NOMO-1 treated with dmso at 0.1 percent for 144 hours (cell line): ENCODE data around the gene IKBKE.

Experiments used
- DNase-seq: peaks from one replicate; lab custom pipeline; 2025; ENCODE audit not compliant: unreplicated experiment; lab: John Stamatoyannopoulos, UW

The IKBKE gene

DNA sequence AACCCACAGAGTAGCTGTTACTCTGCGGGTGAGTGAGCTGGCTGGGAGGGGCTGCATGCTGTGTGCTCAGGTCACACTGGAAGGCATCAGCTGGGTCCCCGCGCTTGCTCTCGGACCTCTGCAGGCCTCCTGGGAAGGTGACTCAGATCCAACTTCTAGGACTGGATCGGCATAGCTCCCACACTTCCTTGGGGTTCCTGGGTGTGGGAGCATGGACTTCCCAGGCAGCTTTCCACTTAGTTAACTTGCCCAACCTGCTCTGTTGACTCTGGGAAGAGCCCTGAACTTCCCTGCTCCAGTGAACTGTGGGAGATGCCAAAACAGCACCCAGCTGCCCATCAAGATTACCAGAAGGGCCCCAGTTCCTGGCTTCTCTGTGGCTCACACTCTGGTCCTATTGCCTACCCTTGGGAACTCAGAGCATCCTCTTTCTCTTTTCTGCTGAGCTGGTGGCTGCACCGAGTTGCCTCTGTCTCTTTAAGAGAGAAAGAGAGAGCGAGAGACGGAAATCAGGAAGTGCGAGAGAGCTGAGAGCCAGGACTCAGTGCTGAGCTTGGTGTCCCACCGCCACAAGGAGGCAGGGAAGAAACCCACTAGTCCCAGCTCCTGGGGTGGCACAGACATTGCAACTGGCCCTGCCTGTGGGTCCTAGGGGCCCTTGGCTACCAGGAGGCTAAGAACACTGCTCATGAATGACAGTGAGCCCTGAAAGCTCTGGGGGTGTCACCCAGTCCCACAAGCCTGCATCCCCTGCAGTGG, at the start of gene IKBKE:
TSS of gene IKBKE (plus strand) at position 544 of the 759 bp plus-strand sequence. CDS start 2,752 bp downstream, outside the sequence.
- peak; percentile 85 for DNase-seq

DNA sequence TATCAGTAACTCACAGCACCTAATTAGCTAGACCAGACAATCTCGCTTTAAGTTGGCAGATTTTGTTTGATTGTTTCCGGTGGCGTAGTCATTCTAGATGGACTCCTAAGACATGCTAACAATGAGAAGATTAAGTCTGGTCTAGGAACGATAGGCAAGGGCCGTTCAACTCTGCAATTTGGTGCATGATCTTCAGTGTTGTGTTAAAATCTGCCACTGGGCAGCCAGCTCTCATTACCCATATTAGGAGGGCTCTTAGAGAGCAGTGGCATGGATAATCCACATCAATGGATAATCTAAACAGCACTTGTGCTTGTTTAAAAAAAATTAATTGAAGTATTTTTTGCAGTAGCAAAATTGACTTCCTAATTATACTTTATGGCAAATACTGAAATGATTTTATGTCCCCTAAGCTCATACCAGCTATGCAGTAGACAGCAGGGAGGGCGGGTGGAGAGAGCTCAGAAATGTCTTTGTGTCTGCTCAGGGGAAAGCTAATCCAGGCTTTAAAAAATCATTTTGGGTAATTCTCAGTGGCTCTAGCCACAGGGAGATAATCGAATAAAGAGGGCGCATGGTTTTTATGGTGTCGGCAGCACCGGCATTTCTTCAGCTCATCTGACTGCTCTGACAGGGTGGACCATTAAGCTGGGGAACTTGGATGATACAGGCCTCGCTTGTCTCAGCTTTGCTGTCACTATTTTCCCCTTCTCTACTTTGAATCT, 48.5 kb upstream of the IKBKE start:
- DNase-seq, result no peak

DNA sequence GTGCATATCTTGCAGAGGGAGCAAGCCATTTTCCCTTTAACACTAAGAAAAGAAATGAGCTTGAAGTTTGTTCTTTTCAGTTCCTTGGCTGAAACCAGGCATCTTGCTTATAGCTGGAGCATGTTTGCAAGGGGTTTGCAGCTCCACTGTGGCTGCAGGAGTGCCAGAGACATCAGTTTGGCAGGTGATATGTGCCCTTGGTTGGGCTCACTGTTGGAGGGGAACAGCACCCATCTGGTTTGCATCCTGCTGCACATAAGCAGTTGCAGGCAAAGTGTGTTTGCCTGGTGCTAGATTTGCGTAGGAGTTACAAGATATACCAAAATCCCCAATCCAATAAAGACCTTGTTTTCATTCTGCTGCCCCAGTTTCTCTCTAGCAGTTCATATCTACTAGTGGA, 47.8 kb upstream of the IKBKE start:
- no peak for DNase-seq

DNA sequence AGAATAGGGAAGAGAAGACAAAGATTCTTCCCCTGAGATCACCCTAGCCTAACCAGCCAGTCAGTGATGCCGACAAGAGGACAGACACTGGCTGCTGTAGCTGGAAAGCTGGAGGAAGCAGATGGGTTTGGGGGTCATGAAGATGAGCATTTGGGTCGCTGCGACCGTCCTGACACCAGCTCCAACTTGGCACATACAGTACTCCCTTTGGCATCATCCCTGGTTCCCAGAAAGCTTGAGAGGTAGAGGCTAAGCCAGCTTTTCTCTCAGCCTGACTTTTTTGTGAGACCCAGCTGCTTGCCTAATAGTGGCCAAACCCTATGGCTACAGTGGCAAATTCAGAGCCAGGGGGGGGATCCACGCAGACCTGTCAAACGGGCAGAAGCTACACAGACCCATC, 43.0 kb upstream of the IKBKE start:
- DNase-seq, result no peak

DNA sequence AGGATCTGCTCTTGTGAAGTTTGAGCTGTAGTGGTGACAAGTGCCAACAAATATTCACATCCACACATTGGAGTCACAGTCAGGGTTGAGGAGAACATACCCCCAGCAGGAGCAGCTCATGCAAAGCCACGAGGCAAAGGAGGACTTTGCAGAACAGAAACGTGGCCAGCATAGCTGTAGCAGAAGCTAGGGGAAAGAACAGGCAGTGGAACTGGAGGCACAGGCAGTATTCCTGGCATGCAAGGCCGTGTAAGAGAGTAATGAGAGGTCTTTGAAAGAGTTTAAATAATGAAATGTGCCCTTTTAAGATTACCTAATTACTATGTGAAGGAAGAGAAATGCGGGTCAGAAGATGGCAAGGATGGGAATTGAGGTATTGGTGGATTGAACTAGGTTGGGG, 40.9 kb upstream of the IKBKE start:
- DNase-seq, result no peak

DNA sequence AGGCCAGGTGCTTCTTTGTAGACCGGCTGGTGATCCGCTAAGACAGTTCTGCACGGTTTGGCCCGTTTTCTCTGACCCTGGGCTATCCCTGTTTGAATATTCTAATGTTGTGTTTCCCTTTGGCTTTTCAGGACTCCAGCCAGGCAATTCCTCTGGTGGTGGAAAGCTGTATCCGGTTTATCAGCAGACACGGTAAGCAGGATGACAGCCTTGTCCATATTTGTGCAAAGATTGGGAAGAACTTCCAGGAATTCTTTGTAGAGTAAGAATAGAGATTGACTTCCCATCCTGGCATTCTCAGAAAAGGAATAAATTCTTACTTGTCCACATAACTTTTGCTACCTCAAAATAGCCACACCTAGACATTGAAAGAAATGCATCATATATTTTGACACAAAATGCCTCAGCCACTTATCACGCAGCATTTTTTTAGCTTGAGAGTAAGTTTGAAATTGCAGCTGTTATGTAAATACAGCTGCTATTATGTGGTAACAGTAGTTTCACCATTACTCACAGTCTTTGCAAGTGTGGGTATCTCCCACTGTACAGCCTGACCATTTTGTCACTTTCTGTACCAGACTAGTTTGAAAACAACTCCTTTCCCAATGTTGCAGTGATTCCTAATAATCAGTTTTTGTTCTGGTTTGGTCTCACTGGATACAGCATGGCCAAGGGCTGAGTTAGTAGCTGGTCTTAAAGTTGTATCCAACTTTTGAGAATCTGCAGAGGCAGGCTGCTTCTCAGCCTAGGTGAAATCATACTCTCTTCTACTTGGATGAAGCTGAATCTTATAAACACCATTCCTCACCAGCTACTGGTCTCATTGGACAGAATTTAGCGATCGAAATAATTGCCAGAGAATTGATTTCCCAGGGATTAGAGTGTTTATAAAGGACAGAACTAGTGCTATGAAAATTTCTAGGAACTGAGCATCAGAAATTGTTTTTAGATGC, 40.0 kb upstream of the IKBKE start:
- no peak for DNase-seq

DNA sequence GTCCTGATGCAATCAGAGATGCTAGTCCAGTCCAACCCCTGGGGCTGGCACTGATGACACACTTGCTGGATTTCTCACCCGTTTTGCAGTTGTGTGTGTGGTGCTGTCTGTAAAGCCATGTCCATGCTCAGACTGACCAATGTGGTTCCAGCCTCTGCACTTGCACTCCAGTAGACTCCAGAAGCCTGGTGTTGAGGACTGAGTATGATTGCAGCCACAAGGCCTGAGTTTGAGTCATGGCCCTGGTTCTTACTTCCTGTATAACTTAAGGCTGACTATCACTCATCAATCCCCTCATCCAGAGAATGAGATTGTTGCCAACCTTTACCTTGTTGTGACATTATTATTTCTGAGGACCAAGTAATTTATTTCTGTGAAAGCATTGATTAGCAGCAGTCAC, 34.8 kb upstream of the IKBKE start:
- no peak for DNase-seq

DNA sequence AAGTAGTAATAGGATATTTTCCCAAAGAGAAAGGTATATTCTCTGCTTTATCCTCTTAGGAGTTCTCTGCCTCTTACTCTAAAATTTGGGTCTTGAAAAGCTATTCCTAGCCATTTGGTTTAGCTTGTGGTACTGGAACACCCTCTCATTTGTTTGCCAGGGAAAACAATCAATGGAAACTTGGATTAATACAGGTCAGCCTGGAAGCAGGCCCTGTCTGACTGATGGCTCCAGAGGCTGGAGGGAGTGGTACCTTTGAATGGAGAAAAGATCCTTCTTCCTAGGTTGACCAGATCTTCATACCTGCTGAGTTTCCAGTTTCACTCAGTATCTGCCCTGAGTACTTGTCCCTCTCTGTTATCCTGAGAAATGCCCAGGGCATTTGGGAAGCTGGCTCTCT, 31.7 kb upstream of the IKBKE start:
- DNase-seq, result no peak

DNA sequence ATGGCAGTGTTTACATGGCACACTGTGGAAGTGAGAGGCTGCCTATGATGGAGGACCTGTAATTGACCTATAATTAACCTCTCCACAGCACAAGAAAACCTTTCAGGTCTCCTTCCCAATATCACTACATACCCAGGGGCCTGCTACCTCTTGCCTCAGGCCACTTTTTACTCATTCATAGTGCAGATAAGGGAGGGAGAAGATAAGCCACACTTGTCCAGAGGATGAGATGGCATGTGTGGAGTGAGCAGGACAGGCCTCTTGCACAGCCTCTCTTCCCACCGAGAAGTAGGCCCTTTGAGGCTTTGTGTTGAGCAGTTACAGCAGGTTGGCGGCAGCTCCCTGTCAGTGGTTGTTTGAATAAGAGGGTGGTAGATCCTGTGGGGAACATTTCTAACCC, 31.1 kb upstream of the IKBKE start:
- no peak for DNase-seq

DNA sequence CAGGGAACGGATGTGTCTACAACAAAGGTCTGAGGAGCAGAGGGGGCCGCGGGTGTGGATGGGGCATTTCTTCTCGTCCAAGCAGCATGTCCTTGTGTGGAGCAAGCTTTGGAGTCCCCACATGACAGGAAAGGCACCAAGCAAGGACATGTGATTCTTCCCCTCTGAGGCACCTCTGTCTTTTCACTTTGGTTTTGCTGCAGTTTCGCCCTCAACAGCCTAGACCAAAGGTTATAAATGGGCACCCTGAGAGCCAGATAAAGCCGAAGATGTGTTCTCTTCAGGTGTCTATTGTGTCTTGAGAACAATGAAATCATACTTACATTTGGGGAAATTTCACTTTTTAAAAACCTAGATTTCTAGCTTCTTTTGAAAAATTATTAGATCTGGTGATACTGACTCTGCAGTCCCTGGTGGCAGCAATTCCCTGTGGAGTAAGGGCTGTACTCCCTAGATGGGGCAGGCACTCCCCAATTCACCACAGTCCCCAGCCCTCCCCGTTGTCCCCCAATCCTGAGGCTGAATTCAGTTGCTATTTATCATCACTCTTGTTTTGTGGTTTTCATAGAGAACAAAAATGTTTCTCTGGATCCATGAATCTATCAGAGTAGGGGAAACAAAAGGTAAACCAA, 28.8 kb upstream of the IKBKE start:
- no peak for DNase-seq

DNA sequence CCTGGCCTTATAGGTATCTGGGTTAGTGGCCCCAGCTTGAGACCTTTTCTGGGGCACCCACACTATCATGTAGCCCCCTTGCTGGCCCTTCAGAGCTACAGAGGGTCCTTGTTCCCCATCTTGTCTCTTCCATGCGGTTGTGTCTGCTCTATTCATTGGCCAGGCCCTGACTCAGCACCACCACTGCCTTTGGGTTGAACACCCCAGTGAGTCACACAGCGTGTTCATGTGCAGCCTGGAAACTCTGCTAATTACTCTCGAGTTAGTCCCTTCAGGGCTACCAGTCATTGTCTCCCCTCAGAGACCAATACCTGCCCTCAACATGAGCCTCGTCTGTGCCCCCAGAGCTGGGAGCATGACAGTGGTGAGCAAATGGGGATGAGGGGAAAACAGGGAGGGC, 28.2 kb upstream of the IKBKE start:
- no peak for DNase-seq

DNA sequence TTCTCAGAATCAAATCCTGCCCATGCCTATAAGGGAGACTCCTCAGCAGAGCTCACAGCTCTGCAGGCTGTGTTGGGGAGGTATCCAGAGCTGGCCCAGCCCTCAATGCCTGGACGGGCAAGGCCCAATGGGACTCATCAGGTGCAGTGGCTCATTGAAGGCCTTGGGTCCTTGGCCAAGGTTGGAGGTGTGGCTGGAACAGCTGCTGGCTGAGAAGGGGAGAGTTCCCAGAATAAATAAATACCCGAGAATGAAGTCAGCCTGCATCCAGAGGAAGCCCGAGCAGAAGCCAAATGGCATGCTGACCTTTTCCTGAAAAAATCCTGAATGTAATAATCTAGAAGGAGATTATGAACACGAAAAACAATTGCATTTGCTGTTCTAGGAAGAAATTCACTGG, 25.2 kb upstream of the IKBKE start:
- DNase-seq, result no peak

DNA sequence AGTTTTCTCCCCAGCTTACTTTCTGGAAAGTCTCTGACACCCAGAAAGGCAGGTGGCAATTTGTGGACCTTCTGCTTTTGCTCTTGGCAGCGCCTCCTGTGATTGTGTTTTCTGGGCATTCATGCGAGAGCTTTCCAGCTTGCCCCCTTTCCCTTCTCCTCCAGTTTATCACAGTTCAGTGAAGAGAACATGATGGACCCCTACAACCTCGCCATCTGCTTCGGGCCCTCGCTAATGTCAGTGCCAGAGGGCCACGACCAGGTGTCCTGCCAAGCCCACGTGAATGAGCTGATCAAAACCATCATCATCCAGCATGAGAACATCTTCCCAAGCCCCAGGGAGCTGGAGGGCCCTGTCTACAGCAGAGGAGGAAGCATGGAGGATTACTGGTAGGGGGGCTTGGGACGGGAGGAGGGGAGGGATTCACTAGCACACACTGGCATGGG, 24.3 kb upstream of the IKBKE start:
- DNase-seq, result no peak

DNA sequence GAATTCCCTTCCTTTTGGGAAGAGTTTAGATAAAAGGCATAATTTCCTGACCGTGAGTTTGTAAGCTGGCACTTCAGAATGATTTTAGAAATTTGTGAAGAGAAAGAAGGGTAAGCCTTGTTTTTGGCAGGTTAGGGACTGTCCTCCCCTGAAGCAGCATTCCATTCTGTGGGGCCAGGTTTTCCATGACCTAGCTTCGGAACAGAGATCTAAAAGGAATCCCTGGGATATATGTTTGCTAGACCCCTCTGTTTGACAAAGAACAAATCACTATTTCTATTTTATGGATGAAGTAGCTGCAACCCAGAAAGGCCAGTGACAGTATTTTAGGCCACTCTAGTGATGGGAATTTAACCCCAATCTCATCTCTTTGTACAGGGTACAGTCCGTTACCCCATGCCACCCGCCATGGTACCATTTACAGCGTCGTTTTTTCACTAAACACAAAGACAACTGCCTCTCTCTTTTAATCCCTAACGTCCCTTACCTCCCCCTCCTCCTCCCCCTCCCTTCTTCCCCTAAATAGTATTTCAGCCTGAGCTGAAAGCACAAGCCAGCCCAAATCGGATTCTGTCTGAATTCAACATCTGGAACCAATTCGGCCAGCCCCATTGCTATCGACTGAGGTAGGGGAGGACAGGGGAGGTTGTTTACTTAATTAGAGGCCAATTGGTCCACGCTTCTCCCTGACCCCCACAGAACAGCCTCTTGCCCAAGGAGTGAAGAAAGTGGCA, 23.4 kb upstream of the IKBKE start:
- no peak for DNase-seq

DNA sequence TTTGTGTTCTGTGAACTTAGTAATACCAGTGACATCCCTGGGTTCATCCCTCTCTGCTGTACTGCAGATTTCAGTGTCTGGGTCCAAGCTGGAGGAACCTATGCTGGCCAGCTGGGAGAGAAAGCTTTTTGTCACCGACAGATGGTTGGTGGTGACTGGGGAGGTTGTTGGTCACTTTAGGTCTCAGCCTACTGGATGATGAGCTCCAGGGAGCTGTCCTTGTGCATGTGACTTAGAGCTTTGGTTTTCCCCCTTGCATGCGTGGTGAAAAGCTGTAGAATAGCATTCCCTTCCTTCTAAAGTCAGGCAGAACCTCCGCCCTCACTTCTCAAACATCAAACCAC, 22.9 kb upstream of the IKBKE start:
- DNase-seq, result no peak

DNA sequence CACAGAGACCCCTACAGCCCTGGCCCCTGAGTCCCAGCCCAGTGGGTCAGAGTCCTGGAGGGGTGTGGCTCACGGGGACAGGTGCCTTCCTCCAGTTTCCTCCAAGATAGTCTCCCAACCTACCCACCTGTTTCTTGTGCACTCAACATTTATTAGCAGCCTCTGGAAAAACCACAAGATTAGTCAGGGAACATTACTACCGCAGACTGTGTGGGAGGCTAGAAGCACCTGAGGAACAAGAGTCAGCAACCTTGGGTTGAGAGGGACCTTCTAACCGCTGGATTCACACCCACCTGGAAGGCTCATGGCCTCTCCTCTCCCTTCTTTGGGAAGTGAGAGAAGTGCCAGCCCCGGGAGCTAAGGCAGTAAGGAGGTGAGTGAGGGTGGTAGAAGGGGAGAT, 22.5 kb upstream of the IKBKE start:
- DNase-seq, result no peak

DNA sequence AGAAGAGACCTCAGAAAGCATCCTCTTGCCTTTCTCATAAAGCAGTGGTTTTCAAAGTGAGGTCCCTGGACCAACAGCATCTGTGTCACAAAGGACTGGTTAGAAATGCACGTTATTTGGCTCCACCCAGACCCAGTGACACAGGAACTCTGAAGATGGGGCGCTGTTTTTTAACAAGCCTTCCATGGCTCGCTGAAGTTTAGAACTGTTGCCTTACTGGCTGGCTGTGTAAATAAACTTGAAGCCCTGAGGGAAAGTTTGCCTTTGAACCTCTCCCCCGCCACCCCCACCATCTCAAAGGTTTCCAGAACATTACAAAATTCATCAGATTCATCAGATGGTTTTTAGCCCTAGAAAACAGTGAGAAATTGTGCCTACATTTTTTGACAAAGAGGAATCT, 21.8 kb upstream of the IKBKE start:
- DNase-seq, result no peak

DNA sequence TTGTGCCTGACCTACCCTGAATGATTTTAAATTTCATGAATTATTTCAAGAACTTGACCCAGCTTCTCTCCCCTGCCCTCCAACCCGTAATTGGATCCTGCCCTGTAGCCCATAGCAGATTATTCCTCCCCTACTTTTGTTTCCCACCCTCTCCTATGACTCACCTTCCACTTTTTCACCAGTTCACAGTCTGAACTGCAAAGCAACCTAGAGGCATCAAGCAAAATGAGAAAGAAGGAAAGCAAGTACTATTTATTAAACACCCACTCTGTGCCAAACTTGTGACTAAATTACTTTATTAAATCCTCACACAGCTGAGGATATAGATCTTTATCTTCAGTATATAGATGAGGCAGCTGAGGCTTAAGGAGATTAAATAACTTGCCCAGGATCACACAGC, 20.7 kb upstream of the IKBKE start:
- no peak for DNase-seq

DNA sequence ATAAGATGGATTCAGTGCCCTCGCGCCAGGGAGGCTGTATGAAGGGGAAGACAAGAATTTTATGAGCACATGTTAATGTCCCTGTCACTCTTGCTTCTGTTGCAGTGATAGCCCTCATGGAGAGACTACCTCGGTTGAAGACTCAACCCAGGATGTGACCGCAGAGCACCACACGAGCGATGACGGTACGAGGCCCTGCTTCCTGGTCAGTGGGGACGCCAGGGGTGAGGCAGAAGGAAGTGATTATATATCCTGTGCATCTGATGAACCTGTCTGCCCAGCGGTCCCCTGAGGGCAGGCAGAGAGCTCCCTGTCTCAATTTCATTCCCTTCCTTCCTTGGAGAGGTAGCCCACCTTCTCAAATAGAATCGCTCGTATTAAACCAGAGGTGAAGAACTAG, 20.0 kb upstream of the IKBKE start:
- no peak for DNase-seq

DNA sequence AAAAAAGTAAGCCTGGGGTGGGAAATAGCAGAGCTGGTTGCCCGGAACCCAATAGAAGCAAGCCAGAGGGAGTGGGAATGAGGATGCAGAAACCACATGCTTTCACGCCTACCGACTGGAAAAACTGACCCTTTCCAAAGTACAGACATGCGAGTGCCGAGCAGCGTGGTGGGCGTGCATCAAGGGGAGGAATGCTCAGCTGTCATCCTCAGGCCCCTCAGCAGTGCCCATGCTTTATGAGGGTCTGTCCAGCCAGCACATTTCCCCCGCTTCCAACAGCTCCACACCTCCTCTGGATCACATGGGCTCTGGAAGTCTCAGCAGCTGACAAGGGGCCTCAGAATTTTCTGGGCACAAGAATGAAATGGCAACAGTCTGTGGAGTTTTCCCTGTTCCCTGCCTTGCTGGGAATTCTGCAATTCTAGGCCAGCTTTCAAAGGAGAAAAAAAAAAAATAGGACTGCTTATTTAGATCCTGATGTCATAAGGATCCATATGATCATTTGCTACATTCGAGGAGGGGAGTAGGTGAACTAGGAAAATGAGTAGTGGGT, 19.1 kb upstream of the IKBKE start:
- DNase-seq, result no peak
